ENCODE results near the gene SYTL2. TPM values are rescaled to one million over a fixed set of nuclear protein-coding genes. Genes with fewer than 3 reads are reported as not detected.

SYTL2 gene
- total RNA-seq, 1 experiment from 2014 or later, result 57.1 TPM

GRCh38 chr11:85766721-85767161, 44.2 kb downstream of the SYTL2 start:
- no peak overlapping the region for H3K9ac ChIP-seq (ENCODE audit: low read length)
- H3K9me2 ChIP-seq (replicated peaks; ENCODE audit: low read length), result no peaks in the 10 kb centered on the region
- H3F3A ChIP-seq (ENCODE audit: low read length, unreplicated experiment), result no peaks in the 10 kb centered on the region
- 0 out of 2 replicates have a peak, but pooled peaks cover 5% of the 10 kb centered on the region for H3K36me3 ChIP-seq (ENCODE audit: low read depth, low read length)
- no peak for ATAC-seq
- intact Hi-C loops (cut with micrococcal nuclease), result no loop called here
- no peaks in the 10 kb centered on the region for H3K4me1 ChIP-seq (ENCODE audit: insufficient read depth, low read length)
- ChIA-PET CTCF (no interaction called here), POLR2A (ENCODE audit: unreplicated experiment) (no interaction called here)
- BruUV-seq (replicated peaks), result no TSS peak
- TF ChIP-seq EZH2phosphoT487 (IDR thresholded peaks at IDR 0.05; ENCODE audit: borderline replicate concordance, low read length) (no peak), CTCF (conservative IDR thresholded peaks at IDR 0.05; ENCODE audit: low read depth, low read length) (no peak), EZH2 (IDR thresholded peaks at IDR 0.05; ENCODE audit: low read length, unreplicated experiment) (no peak)
- no peak for DNase-seq
- H3K27ac ChIP-seq (ENCODE audit: low read length), result no peak overlapping the region
- H3K4me2 ChIP-seq (ENCODE audit: low read length), result no peak overlapping the region
- H3K9me3 ChIP-seq (ENCODE audit: low read length), result no peaks in the 10 kb centered on the region
- no peaks in the 10 kb centered on the region for H4K20me1 ChIP-seq (ENCODE audit: low read length)
- H2AFZ ChIP-seq (ENCODE audit: low read length), result no peak overlapping the region
- H3K79me2 ChIP-seq (ENCODE audit: low read length), result no peaks in the 10 kb centered on the region
- H3K4me3 ChIP-seq (ENCODE audit: low read length), result no peak overlapping the region
- no peaks in the 10 kb centered on the region for H3K27me3 ChIP-seq (ENCODE audit: low read length)

- DNase-seq (no peak), ATAC-seq (no peak)
- Histone ChIP-seq H3K27ac (ENCODE audit: low read length) (no peak overlapping the region), H3K9me3 (ENCODE audit: low read length) (no peaks in the 10 kb centered on the region), H3K4me3 (ENCODE audit: low read length) (no peak overlapping the region), H4K20me1 (ENCODE audit: low read length) (no peaks in the 10 kb centered on the region), H3K9me2 (replicated peaks; ENCODE audit: low read length) (no peaks in the 10 kb centered on the region), H3K27me3 (ENCODE audit: low read length) (no peaks in the 10 kb centered on the region), H3K79me2 (ENCODE audit: low read length) (no peaks in the 10 kb centered on the region), H3K4me1 (ENCODE audit: insufficient read depth, low read length) (peaks cover 12% of the 10 kb centered on the region), H3K36me3 (ENCODE audit: low read depth, low read length) (0 out of 2 replicates have a peak, but pooled peaks cover 3% of the 10 kb centered on the region), H3F3A (ENCODE audit: low read length, unreplicated experiment) (no peaks in the 10 kb centered on the region), H3K9ac (ENCODE audit: low read length) (no peak overlapping the region), H2AFZ (ENCODE audit: low read length) (no peak overlapping the region), H3K4me2 (ENCODE audit: low read length) (no peak overlapping the region)
- POLR2A ChIA-PET (ENCODE audit: unreplicated experiment), result no interaction called here
- no peak for TF ChIP-seq EZH2phosphoT487 (IDR thresholded peaks at IDR 0.05; ENCODE audit: borderline replicate concordance, low read length)
- TF ChIP-seq EZH2 (IDR thresholded peaks at IDR 0.05; ENCODE audit: low read length, unreplicated experiment), result no peak
- no peak for TF ChIP-seq CTCF (conservative IDR thresholded peaks at IDR 0.05; ENCODE audit: low read depth, low read length)
- intact Hi-C loops (cut with micrococcal nuclease), result no loop called here
- BruUV-seq (replicated peaks), result no TSS peak
- CTCF ChIA-PET, result interaction anchor here (0.6 kb wide), 1 partner anchor 41 kb away, joined by 3 read pairs; no protein-coding TSS in a partner anchor
These were observed 46.1 kb downstream of the SYTL2 start for GRCh38 chr11:85764796-85765195.

- CTCF ChIA-PET, result interaction anchor here (0.6 kb wide), 1 partner anchor 62 kb away, joined by 3 read pairs; no protein-coding TSS in a partner anchor
These were observed 48.7 kb downstream of the SYTL2 start for GRCh38 chr11:85762226-85762625.

More at GRCh38 chr11:85762226-85762625, 48.7 kb downstream of the SYTL2 start:
- Histone ChIP-seq H3K9me2 (replicated peaks; ENCODE audit: low read length) (no peaks in the 10 kb centered on the region), H3K9me3 (ENCODE audit: low read length) (no peaks in the 10 kb centered on the region), H2AFZ (ENCODE audit: low read length) (no peak overlapping the region), H3K4me1 (ENCODE audit: insufficient read depth, low read length) (peaks cover 29% of the 10 kb centered on the region), H3K27me3 (ENCODE audit: low read length) (no peaks in the 10 kb centered on the region), H3K9ac (ENCODE audit: low read length) (no peak overlapping the region), H3K4me3 (ENCODE audit: low read length) (no peak overlapping the region), H3K27ac (ENCODE audit: low read length) (peak overlapping the region; percentile 16; the same call in 1 of the 2 replicates), H3F3A (ENCODE audit: low read length, unreplicated experiment) (no peaks in the 10 kb centered on the region), H3K36me3 (ENCODE audit: low read depth, low read length) (0 out of 2 replicates have a peak, but pooled peaks cover 3% of the 10 kb centered on the region), H3K4me2 (ENCODE audit: low read length) (no peak overlapping the region), H3K79me2 (ENCODE audit: low read length) (no peaks in the 10 kb centered on the region), H4K20me1 (ENCODE audit: low read length) (no peaks in the 10 kb centered on the region)
- POLR2A ChIA-PET (ENCODE audit: unreplicated experiment), result interaction anchor here (0.6 kb wide), 1 partner anchor 1156 kb away, joined by 3 read pairs; no protein-coding TSS in a partner anchor
- ATAC-seq, result no peak
- peak; percentile 35 for DNase-seq
- intact Hi-C loops (cut with micrococcal nuclease), result no loop called here
- no peak for TF ChIP-seq EZH2phosphoT487 (IDR thresholded peaks at IDR 0.05; ENCODE audit: borderline replicate concordance, low read length)
- TF ChIP-seq EZH2 (IDR thresholded peaks at IDR 0.05; ENCODE audit: low read length, unreplicated experiment), result no peak
- no peak for TF ChIP-seq CTCF (conservative IDR thresholded peaks at IDR 0.05; ENCODE audit: low read depth, low read length)
- no TSS peak for BruUV-seq (replicated peaks)

Data from PC-3 (cell line).